AG09319 (cell line): ENCODE measurements around the gene AGTR1.

Source experiments
- DNase-seq: peaks from one replicate; pipeline ENCODE4 v3.0.0-alpha.2; 2010; ENCODE audit warnings: low read depth; ENCODE audit errors: extremely low read depth
- CTCF ChIP-seq: IDR thresholded peaks from 2 replicates; pipeline ENCODE4 v1.5.1; 2011; ENCODE audit warnings: low read depth, mild to moderate bottlenecking, inconsistent platforms, low read length, moderate library complexity

The AGTR1 gene

GRCh38 chr3:148681080-148681479 is 16.6 kb upstream of the AGTR1 start:
- no peak for TF ChIP-seq CTCF
- DNase-seq: no peak

GRCh38 chr3:148682997-148683396 is 14.7 kb upstream of the AGTR1 start:
- TF ChIP-seq CTCF: no peak
- no peak for DNase-seq

GRCh38 chr3:148694116-148694515 is 3.6 kb upstream of the AGTR1 start:
- DNase-seq: no peak
- TF ChIP-seq CTCF: no peak

- DNase-seq: no peak
- TF ChIP-seq CTCF: no peak
Measured at GRCh38 chr3:148698190-148698810, 597 bp downstream of the AGTR1 start.

GRCh38 chr3:148705314-148705713 is 7.6 kb downstream of the AGTR1 start:
- no peak for TF ChIP-seq CTCF
- no peak for DNase-seq

GRCh38 chr3:148707601-148708380 is 10.1 kb downstream of the AGTR1 start:
- no peak for DNase-seq
- TF ChIP-seq CTCF: no peak

GRCh38 chr3:148708409-148708808 is 10.7 kb downstream of the AGTR1 start:
- no peak for TF ChIP-seq CTCF
- no peak for DNase-seq
